K562 (cell line): ENCODE data around the gene GFM1. TPM values are rescaled to one million over a fixed set of nuclear protein-coding genes. Genes with fewer than 3 reads are reported as not detected.

Source experiments
- ATAC-seq: fragments of 200-7000 bp; cut with Tn5 transposase; 3 replicates; pipeline ENCODE4 v1.9.1; 2020; ENCODE audit warnings: moderate library complexity
- BruUV-seq: library from RNA; stranded (reverse); fragments of 400-500 nt; replicated peaks from 2 replicates; lab custom pipeline; 2021; lab: Mats Ljungman, UMichigan
- CTCF ChIA-PET: fragments of 300-600 bp; formaldehyde crosslinking; extraction: SDS; loops from one replicate; lab custom pipeline; 2021; ENCODE audit warnings: low intra/inter-chr PET ratio; lab: Yijun Ruan, JAX
- POLR2A ChIA-PET: fragments of 300-600, 350-650 bp; sonication (Branson Sonifier 250); formaldehyde crosslinking; extraction: SDS; loops from one replicate; lab custom pipeline; 2021; ENCODE audit warnings: antibody characterized with exemption, inconsistent platforms; lab: Yijun Ruan, JAX
- DNase-seq, 4 experiments: peaks; one replicate each; pipeline versions ENCODE4 v3.0.0 to v3.0.0-alpha.2; 2011 to 2018; ENCODE audit warnings: low spot score in 3 of 4, mixed read lengths in 3 of 4; ENCODE audit errors: extremely low read depth in 1 of 4
- FAIRE-seq: peaks from 2 replicates; lab custom pipeline; 2011; peaks lifted over from hg19 to GRCh38; lab: Jason Lieb, UNC
- H2AFZ ChIP-seq: 2 replicates; pipeline ENCODE4 v1.6.0; 2011; ENCODE audit warnings: low read depth, low read length, control low read depth, inconsistent platforms
- H3K27ac ChIP-seq: fragments of 200-600 bp; 3 replicates; pipeline ENCODE4 v1.8.0; 2011; ENCODE audit warnings: low read depth, mild to moderate bottlenecking, control low read depth, inconsistent platforms, low read length, moderate library complexity, mixed read lengths; ENCODE audit errors: extremely low read depth
- H3K27me3 ChIP-seq, 2 experiments: fragments of 300-600 bp in 1 of 2; 2 replicates in 1 of 2; 3 replicates in 1 of 2; pipeline versions ENCODE4 v1.6.0 to v1.8.0; 2011; ENCODE audit warnings: inconsistent platforms in 2 of 2, low read length in 2 of 2, mild to moderate bottlenecking in 1 of 2, mixed read lengths in 1 of 2, moderate library complexity in 1 of 2; ENCODE audit not compliant: control insufficient read depth in 2 of 2, insufficient read depth in 2 of 2
- H3K36me3 ChIP-seq: fragments of 300-600 bp; 3 replicates; pipeline ENCODE4 v1.8.0; 2011; ENCODE audit warnings: mild to moderate bottlenecking, low read length, inconsistent platforms; ENCODE audit not compliant: control insufficient read depth, insufficient read depth
- H3K4me1 ChIP-seq, 2 experiments: fragments of 200-600 bp in 1 of 2; replicated peaks in 1 of 2; 2 replicates in 1 of 2; 3 replicates in 1 of 2; pipeline versions ENCODE4 v1.5.1 to v1.8.0; 2011; ENCODE audit warnings: inconsistent platforms in 2 of 2, low read length in 2 of 2, mild to moderate bottlenecking in 1 of 2, mixed read lengths in 1 of 2, moderate library complexity in 1 of 2; ENCODE audit not compliant: control insufficient read depth in 2 of 2, insufficient read depth in 2 of 2
- H3K4me2 ChIP-seq: 2 replicates; pipeline ENCODE4 v1.6.1; 2011; ENCODE audit warnings: low read length, control low read depth, inconsistent platforms, mixed read lengths; ENCODE audit not compliant: insufficient read depth
- H3K4me3 ChIP-seq: fragments of 200-600 bp; sonication (generic), shearing (Covaris generic); 2 replicates; pipeline ENCODE4 v1.5.1; 2016; ENCODE audit warnings: control low read depth, inconsistent platforms
- H3K79me2 ChIP-seq: fragments of 200-600 bp; 3 replicates; pipeline ENCODE4 v1.8.0; 2011; ENCODE audit warnings: low read length, inconsistent platforms; ENCODE audit not compliant: control insufficient read depth, insufficient read depth
- H3K9ac ChIP-seq, 2 experiments: 2 replicates each; pipeline versions ENCODE4 v1.6.0 to v1.6.1; 2011; ENCODE audit warnings: low read depth in 2 of 2, low read length in 2 of 2, control low read depth in 1 of 2, inconsistent platforms in 1 of 2, mild to moderate bottlenecking in 1 of 2, mixed read lengths in 1 of 2; ENCODE audit not compliant: insufficient read depth in 1 of 2
- H3K9me1 ChIP-seq: one replicate; pipeline ENCODE4 v1.6.0; 2011; ENCODE audit warnings: inconsistent platforms, mild to moderate bottlenecking, low read length, moderate library complexity; ENCODE audit not compliant: control insufficient read depth, insufficient read depth
- H3K9me3 ChIP-seq: replicated peaks from 2 replicates; pipeline ENCODE4 v1.5.1; 2011; ENCODE audit warnings: low read depth, low read length, inconsistent platforms; ENCODE audit not compliant: control insufficient read depth, insufficient read depth
- H4K20me1 ChIP-seq: replicated peaks from 2 replicates; pipeline ENCODE4 v1.6.1; 2011; ENCODE audit warnings: low read length, inconsistent platforms, mixed read lengths; ENCODE audit not compliant: control insufficient read depth, insufficient read depth
- CBX1 ChIP-seq: sonication (generic); IDR thresholded peaks from 2 replicates; pipeline ENCODE4 v1.6.1; 2016; ENCODE audit warnings: antibody characterized with exemption, low read depth, mild to moderate bottlenecking
- KDM5B ChIP-seq: fragments of 200-600 bp; sonication (generic); IDR thresholded peaks from 2 replicates; pipeline ENCODE4 v1.6.1; 2012; ENCODE audit warnings: low read depth, mild to moderate bottlenecking, moderate library complexity, low read length, control low read depth, inconsistent platforms; ENCODE audit not compliant: insufficient replicate concordance
- ZNF444 ChIP-seq: fragments of 250-450 bp; sonication (Bioruptor Pico); IDR thresholded peaks from 2 replicates; pipeline ENCODE4 v1.4.0; 2020; ENCODE audit warnings: mild to moderate bottlenecking, moderate library complexity
- ZNF584 ChIP-seq: fragments of 200-800 bp; sonication (Bioruptor generic); IDR thresholded peaks from 2 replicates; pipeline ENCODE4 v1.6.1; 2016; ENCODE audit warnings: low read depth, mild to moderate bottlenecking, missing genetic modification characterization, missing compliant biosample characterization
- ZNF644 ChIP-seq: fragments of 200-800 bp; sonication (Bioruptor generic); IDR thresholded peaks from 2 replicates; pipeline ENCODE4 v1.6.1; 2016; ENCODE audit warnings: low read depth, missing genetic modification characterization, missing compliant biosample characterization
- ZNF76 ChIP-seq: fragments of 250-450 bp; sonication (Bioruptor Pico); IDR thresholded peaks from 2 replicates; pipeline ENCODE4 v1.4.0; 2020; ENCODE audit warnings: mild to moderate bottlenecking, moderate library complexity, borderline replicate concordance
- WGBS: fragments of 100-300 bp; shearing (Covaris generic); methylation state at CpG from one replicate; pipeline ENCODE4 v1.1.6; 2016; ENCODE audit warnings: low coverage, mixed read lengths; ENCODE audit not compliant: insufficient coverage; ENCODE audit errors: missing lambda C conversion rate; 5-methylcytosine and 5-hydroxymethylcytosine counted together
- in situ Hi-C: fragments of 300-500 bp; cut with MboI; formaldehyde crosslinking; loops from 4 replicates; pipeline ENCODE4 v1.15.0; 2018; ENCODE audit warnings: inconsistent platforms, mixed read lengths
- intact Hi-C: fragments of 100-400 bp; cut with micrococcal nuclease; formaldehyde crosslinking; loops from 2 replicates; pipeline ENCODE4 v1.14.2; 2022
- polyA plus RNA-seq, 8 experiments: library from polyadenylated mRNA; depleted of rRNA in 4 of 8; stranded (reverse) in 5 of 8; unstranded in 3 of 8; fragments of >200 nt; fragmentation: Nextera tagmentation in 2 of 8; fragmentation: Illumina TruSeq in 1 of 8; extraction: Ambion mirVana in 2 of 8; extraction: Trizol in 1 of 8; gene quantifications; 2 replicates each; pipeline versions ENCODE4 v1.2.1 to v1.2.3, GENCODE V29; 2011 to 2014; ENCODE audit warnings: inconsistent platforms in 1 of 8, missing spikeins in 1 of 8
- total RNA-seq, 7 experiments: library from RNA; depleted of rRNA in 6 of 7; stranded (reverse); fragments of >200 nt in 6 of 7; fragmentation: Illumina TruSeq in 2 of 7; extraction: Trizol in 2 of 7; gene quantifications; 2 replicates each; pipeline versions ENCODE4 v1.2.1 to v1.2.3, GENCODE V29; 2011 to 2021; ENCODE audit warnings: low replicate concordance in 1 of 7

The GFM1 gene
- total and polyA plus RNA-seq, 9 of the 15 experiments (the other 6 are each of a cell fraction or from before 2014, with no cell fraction given) = 38.9 to 86.7 (median 64.8) TPM

DNA sequence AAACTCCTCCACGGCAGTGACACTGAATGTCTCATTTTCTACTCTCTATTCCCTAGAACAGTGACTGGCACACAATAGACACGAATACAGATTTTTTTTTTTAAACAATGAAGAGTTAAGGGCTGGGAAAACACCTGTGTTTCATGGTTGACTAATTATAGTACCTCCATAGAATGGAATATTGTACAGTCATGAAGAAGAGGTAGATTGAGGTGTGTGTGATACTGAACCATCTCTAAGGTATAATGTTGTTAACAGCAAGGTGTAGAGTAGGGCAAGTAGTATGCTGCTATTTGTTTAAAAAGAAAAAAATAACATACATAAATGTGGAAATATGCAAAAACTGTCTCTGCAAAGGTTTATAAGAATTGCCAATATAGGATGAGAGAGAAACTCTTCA, 93.1 kb downstream of the GFM1 start:
- FAIRE-seq (no peak), ATAC-seq (no peak), DNase-seq (no peak)
- ChIA-PET CTCF (no interaction called here), POLR2A (no interaction called here)
- TF ChIP-seq ZNF444 (CRISPR knock-in tag) = no peak
- no peak for TF ChIP-seq KDM5B
- no peak for TF ChIP-seq ZNF644 (tag)
- TF ChIP-seq ZNF76 (CRISPR knock-in tag) = no peak
- TF ChIP-seq CBX1 = no peak
- TF ChIP-seq ZNF584 (CRISPR knock-in tag) = no peak
- in situ Hi-C loops = no loop called here
- H3K27me3 ChIP-seq = no peaks in the 10 kb centered on the region
- H3K9me1 ChIP-seq = no peaks in the 10 kb centered on the region
- peaks cover 19 to 21% of the 10 kb centered on the region in 2 experiments; a peak in 3 of 5 replicates for H3K4me1 ChIP-seq
- no peak overlapping the region for H2AFZ ChIP-seq
- BruUV-seq = no TSS peak
- no peaks in the 10 kb centered on the region for H3K9me3 ChIP-seq
- 70% methylated on average over 2 of the region's 2 CpGs for WGBS
- no peak overlapping the region for H3K4me2 ChIP-seq
- no peak overlapping the region for H3K27ac ChIP-seq
- no peak overlapping the region for H3K4me3 ChIP-seq
- intact Hi-C loops = no loop called here
- H3K9ac ChIP-seq = no peak overlapping the region
- H4K20me1 ChIP-seq = no peaks in the 10 kb centered on the region
- peaks cover 18% of the 10 kb centered on the region; the same call in 2 of the 3 replicates for H3K36me3 ChIP-seq
- no peaks in the 10 kb centered on the region for H3K79me2 ChIP-seq
